Left kidney (tissue), 8 donors: Measurements from ENCODE around the gene NF1. TPM values are rescaled to one million over a fixed set of nuclear protein-coding genes. Genes with fewer than 3 reads are reported as not detected.
"Not testable (repeated sequence)": the region's sequence is repeated elsewhere in the genome, so short reads cannot be mapped to it uniquely, and the experiment has no call there.

Source experiments
- DNase-seq: peaks from one replicate; pipeline ENCODE4 v3.0.0-alpha.2; 2013
- long read RNA-seq, 8 donors: transcript quantifications; one replicate each; lab custom pipeline, GENCODE V29; 2026
- polyA plus RNA-seq: library from polyadenylated mRNA; unstranded; fragments of 120-200 nt; gene quantifications from one replicate; pipeline ENCODE4 v1.2.1, GENCODE V29; 2013; ENCODE audit not compliant: insufficient read length

The NF1 gene
- 53.9 TPM for polyA plus RNA-seq
- long read RNA-seq, donor 1, partial matches to known transcripts: 134 of 136 reads
- long read RNA-seq, donor 1, other reads (novel, unspliced or antisense): 0 of 136 reads
- long read RNA-seq, donor 2, full-length matches to known transcripts: 1 of 1 reads
- long read RNA-seq, donor 2, partial matches to known transcripts: 0 of 1 reads
- long read RNA-seq, donor 2, other reads (novel, unspliced or antisense): 0 of 1 reads
- long read RNA-seq, donor 3, partial matches to known transcripts: 0 of 1 reads
- long read RNA-seq, donor 3, other reads (novel, unspliced or antisense): 0 of 1 reads
- long read RNA-seq, donor 4, full-length matches to known transcripts: 1 of 1 reads
- long read RNA-seq, donor 4, partial matches to known transcripts: 0 of 1 reads
- long read RNA-seq, donor 4, other reads (novel, unspliced or antisense): 0 of 1 reads
- long read RNA-seq, donor 5, full-length matches to known transcripts: 2 of 2 reads
- long read RNA-seq, donor 5, partial matches to known transcripts: 0 of 2 reads
- long read RNA-seq, donor 5, other reads (novel, unspliced or antisense): 0 of 2 reads
- long read RNA-seq, donor 6, partial matches to known transcripts: 0 of 3 reads
- long read RNA-seq, donor 6, other reads (novel, unspliced or antisense): 0 of 3 reads
- long read RNA-seq, donor 7, full-length matches to known transcripts: 3 of 13 reads
- long read RNA-seq, donor 7, partial matches to known transcripts: 10 of 13 reads
- long read RNA-seq, donor 7, other reads (novel, unspliced or antisense): 0 of 13 reads
- long read RNA-seq, donor 8, full-length matches to known transcripts: 1 of 1 reads
- long read RNA-seq, donor 8, partial matches to known transcripts: 0 of 1 reads
- long read RNA-seq, donor 8, other reads (novel, unspliced or antisense): 0 of 1 reads

DNA sequence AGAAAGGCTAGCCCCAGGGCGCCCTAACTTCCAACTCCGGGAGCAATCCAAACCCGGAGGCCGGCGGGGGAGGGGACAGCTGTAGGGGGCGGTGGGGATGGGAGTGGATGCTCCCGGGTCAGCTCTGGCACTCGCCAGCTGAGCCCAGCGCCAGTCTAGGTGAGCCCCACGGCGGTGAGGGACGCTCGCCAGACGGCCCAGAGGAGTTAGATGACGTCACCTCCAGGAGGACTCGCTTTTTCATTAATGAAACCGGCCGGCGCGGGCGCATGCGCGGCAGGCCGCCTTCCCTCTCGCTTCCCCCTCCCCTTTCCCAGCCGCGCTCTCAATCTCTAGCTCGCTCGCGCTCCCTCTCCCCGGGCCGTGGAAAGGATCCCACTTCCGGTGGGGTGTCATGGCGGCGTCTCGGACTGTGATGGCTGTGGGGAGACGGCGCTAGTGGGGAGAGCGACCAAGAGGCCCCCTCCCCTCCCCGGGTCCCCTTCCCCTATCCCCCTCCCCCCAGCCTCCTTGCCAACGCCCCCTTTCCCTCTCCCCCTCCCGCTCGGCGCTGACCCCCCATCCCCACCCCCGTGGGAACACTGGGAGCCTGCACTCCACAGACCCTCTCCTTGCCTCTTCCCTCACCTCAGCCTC lies at the start of gene NF1:
NF1 (plus strand) TSS at position 378 of the 636 bp plus-strand sequence. CDS start 333 bp downstream, outside the sequence.
- DNase-seq: peak; percentile 96

- DNase-seq: not testable (repeated sequence)
Observed at GRCh38 chr17:31046856-31047425, 47.8 kb upstream of the NF1 start.

GRCh38 chr17:31048142-31048541 lies 46.6 kb upstream of the NF1 start:
- DNase-seq: no peak

- no peak for DNase-seq
Observed at GRCh38 chr17:31048780-31049179, 46.0 kb upstream of the NF1 start.

DNA sequence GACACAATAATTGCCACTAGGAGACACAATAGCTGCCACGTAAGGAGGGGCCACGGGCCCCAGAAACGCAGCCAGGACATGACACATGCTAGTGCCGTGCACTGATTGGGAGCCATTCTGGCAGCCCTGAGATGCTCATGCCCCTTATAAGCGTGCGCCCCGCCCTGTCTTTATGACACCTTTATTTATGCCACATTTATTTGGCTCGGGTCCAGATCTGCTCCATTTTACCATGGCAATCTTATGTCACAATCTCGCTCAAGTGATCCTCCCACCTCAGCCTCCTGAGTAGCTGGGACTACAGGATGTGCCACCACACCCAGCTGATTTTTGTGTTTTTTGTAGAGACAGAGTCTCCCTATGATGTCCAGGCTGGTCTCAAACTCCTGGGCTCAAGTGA lies 43.8 kb upstream of the NF1 start:
- no peak for DNase-seq

DNA sequence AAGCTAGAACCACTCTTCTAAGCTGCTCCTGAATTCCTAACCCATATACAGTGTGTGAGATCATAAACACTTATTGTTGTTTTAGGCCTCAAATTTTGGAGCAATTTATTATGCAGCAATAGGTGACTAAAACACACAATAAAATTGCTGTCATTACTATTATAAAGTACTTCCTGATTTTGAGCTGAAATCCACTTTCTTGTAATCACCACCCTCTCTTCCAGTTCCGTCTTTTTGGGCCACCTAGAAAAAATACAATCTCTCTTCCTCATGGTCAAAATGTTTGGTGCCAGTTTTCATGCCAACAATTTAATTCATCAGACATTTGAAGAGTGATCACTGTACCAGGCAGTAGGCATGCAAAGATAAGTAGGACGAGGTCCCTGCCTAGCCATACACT lies 43.3 kb upstream of the NF1 start:
- no peak for DNase-seq

GRCh38 chr17:31052187-31052889 lies 42.4 kb upstream of the NF1 start:
- no peak for DNase-seq

DNA sequence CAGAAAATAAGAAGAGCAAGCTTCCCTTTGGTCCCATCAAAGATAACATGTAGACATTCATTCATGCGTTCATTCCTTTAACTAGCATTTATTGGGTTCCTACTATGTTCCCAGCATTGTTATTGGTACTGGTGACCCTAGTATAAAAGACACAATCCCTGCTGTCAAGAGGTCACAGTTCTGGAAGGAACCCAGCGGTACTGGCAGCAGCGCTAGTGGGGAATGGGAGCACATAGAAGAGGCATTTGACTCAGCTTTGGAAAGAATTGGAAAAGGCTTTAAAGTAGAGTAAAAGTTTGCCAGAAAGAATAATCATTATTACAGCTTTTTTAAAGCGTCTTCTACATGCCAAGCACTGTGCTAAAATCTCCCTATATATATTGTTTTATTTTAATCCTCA lies 41.7 kb upstream of the NF1 start:
- DNase-seq: no peak

DNA sequence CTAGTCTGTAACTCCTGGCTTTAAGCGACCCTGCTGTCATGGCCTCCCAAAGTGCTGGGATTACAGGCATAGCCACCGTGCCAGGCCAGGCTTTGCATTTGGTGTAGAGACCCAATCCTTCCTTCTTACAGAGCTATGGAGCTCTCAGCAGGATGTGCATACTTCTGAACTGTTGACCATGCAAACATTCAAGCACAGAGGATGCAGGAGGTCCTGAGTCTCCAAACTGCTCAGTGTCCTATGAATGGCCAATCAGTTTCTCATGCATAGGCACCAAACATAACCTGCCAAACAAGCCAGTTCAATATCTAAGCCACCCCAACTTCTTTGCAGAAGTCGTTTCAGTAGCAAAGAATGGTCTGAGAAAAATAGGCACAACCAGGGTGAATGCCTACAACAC lies 40.0 kb upstream of the NF1 start:
- DNase-seq: no peak

GRCh38 chr17:31058976-31059375 lies 35.8 kb upstream of the NF1 start:
- DNase-seq: no peak

DNA sequence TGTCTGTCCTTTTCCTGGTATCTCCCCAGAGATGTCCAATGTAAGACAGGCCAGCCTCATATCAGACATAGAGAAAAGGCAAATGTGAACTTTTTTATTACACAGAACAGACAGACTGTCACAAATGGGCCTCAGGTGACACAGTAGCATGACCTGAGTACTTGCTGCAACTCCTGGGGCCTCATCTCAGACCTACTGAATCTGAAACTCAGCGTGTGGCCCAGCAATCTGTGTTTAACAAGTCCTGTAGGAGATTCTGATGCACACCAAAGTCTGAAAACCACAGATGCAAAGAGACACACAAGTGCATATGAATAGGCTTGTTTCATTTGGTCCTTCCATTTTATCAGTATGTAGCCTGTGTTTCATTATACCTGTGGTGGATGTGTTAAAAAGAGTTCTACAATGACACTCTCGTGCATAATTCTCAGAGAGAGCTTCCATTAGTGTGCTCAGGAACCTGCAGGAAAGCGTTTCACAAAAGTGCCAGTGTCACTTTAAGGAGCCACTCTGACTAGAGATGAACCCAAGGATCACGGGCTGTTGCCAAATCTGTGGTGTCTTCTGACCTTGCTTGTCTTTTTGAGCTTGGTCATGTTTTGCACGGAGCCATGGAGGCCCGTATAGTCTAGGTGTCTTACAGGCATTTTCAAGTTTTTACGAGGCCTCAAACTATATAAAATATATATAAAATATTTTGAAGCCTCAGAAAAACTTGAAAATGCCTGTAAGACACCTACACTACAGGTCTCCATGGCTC lies 33.8 kb upstream of the NF1 start:
- no peak for DNase-seq

GRCh38 chr17:31061678-31062077 lies 33.1 kb upstream of the NF1 start:
- DNase-seq: no peak

DNA sequence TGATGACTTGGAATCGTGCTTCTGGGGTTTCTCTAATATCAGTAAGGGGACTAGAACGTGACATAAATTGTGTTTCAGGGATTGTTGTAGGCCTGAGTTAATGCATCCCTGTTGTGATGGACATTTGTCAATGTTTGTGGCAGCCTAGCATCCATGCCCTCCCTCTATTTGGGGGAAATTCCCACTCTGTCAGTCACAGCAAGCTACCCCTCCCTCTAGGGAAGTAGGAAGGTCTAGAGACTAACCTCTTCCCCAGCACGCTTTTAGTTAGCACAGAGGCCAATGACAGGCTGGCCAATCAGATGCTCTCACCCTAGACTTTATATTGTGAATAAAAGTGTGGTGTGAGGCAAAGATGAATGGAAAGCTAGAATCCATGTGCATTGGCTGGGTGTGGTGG lies 32.4 kb upstream of the NF1 start:
- no peak for DNase-seq

DNA sequence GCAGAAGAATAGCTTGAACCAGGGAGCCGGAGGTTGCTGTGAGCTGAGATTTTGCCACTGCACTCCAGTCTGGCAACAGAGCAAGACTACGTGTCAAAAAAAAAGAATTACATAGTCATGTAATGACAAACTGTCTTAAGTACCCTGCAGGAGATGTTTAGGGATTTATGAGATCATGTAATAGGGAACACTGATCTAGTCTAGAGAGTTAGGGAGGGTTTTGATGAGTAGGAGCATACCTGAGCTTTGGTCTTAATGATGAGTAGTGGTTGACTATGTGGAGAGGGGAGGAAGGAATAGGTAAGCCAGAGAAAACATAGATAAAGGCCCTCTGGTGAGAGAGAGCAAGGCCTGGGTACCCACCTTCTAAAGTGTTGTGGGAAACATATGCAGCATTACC lies 30.1 kb upstream of the NF1 start:
- DNase-seq: no peak

DNA sequence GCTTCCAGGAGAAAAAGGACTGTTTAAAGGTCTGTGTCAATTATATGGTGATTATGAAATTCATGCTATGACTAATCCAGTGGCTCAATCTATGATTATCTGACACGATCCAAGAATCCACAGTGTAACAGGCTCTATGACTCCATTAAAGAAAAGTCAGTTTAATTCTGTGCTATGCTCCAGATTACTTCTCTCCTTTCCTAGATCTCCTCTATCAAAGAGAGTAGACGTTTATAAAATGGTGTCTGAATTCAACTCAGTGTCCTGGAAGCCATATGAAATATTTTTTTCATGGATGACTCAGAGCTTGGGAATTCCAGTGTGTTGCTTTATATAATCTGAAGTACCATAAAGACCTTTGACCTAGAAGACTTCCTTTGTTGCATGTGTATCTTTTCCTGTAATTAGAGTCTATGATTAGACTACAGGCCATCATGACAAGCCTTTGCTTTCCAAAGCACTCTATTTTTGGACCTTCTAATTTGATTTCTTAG lies 27.0 kb upstream of the NF1 start:
- no peak for DNase-seq

DNA sequence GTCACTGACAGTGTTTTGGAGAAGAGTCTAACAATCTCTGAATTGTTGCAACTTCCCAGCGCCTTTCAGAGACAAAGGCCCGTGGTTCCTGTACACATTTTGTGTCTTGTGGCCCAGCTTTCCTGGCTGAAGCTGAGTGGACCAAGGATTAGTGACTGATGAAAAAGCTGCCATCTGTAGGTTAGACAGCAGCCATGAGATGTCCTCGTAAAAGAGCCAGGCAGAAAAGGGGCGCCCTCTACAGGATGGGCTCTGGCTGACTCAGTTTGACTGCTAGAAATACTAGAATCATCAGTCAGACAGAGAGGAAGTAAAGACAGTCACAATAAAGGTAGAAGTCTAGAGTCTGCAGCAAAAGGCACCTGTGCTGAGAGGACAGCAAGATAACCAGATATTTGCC lies 26.5 kb upstream of the NF1 start:
- no peak for DNase-seq

GRCh38 chr17:31072186-31072585 lies 22.6 kb upstream of the NF1 start:
- no peak for DNase-seq

GRCh38 chr17:31073411-31073810 lies 21.4 kb upstream of the NF1 start:
- no peak for DNase-seq

DNA sequence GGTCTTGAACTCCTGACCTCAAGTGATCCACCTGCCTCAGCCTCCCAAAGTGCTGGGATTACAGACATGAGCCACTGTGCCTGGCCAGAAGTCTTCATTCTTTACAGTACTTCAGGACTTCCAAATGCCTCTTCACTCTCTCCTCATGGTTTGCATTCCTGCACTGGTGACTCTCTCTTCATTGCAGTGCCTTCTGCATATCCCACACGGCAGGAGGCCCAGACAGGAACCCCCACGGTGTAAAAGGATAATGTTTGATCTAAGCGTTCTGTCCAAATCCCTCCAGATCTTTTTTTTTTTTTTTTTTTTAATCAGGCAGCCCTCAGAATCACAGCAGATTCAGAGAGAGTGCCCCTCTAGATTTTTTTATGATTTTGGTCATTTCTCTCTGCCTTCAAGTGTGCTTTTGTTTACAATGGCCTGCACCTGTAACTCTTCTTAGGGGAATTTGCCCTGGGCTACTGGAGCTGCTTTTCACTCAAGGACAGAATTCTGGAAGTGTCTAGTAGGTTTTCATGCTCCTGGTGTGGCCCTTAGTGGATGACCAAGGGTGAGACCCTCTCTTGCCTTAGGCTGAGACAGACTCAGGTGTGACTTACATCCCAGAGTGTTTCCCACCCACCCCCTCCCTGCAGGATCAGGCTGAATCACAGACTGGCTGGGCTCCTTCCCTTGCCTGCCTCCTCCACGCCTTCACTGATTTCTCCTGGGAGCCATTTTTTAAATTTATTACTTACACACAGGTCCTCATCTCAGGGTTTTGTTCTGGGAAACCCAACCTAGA lies 19.8 kb upstream of the NF1 start:
- no peak for DNase-seq

- DNase-seq: no peak
Observed at GRCh38 chr17:31078290-31078689, 16.5 kb upstream of the NF1 start.
